ENCODE results near the gene OGDH.

DNA sequence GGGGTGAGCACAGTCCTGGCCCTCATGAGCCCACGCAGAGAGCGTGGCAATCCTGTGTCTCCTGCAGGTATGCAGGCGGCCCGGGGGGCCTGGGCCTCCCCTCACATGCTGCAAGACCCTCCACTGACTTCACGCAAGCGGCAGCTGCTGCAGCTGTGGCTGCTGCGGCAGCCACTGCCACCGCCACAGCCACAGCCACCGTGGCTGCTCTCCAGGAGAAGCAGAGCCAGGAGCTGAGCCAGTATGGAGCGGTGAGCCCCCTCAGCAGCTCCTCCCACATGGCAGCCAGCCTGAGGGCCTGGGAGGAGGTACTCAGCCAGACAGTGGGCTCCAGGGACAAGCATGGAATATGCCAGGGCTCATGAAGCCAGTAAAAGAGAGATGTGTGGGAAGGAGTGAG lies 150.9 kb downstream of the OGDH start:
- TF ChIP-seq POLR2AphosphoS5 (IDR thresholded peaks at IDR 0.05; ENCODE audit: low read depth, low read length) (no peak), SIN3A (IDR thresholded peaks at IDR 0.05; ENCODE audit: borderline replicate concordance, insufficient read depth, low read length) (no peak), TAF1 (IDR thresholded peaks at IDR 0.05; ENCODE audit: borderline replicate concordance, insufficient read depth, low read length) (no peak), FOXP2 (optimal IDR thresholded peaks at IDR 0.05; ENCODE audit: borderline replicate concordance, extremely low read depth, extremely low read length, insufficient read depth) (no peak)
- TF ChIP-seq, protein P1, sequence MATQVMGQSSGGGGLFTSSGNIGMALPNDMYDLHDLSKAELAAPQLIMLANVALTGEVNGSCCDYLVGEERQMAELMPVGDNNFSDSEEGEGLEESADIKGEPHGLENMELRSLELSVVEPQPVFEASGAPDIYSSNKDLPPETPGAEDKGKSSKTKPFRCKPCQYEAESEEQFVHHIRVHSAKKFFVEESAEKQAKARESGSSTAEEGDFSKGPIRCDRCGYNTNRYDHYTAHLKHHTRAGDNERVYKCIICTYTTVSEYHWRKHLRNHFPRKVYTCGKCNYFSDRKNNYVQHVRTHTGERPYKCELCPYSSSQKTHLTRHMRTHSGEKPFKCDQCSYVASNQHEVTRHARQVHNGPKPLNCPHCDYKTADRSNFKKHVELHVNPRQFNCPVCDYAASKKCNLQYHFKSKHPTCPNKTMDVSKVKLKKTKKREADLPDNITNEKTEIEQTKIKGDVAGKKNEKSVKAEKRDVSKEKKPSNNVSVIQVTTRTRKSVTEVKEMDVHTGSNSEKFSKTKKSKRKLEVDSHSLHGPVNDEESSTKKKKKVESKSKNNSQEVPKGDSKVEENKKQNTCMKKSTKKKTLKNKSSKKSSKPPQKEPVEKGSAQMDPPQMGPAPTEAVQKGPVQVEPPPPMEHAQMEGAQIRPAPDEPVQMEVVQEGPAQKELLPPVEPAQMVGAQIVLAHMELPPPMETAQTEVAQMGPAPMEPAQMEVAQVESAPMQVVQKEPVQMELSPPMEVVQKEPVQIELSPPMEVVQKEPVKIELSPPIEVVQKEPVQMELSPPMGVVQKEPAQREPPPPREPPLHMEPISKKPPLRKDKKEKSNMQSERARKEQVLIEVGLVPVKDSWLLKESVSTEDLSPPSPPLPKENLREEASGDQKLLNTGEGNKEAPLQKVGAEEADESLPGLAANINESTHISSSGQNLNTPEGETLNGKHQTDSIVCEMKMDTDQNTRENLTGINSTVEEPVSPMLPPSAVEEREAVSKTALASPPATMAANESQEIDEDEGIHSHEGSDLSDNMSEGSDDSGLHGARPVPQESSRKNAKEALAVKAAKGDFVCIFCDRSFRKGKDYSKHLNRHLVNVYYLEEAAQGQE (IDR thresholded peaks at IDR 0.05; ENCODE audit: insufficient read depth in 1 of 2, low read depth in 2 of 2, low read length in 2 of 2): no peak

Measured in PFSK-1 (cell line).